Fibroblast of skin of abdomen (primary cell): Measurements from ENCODE around the gene MAGI3.
"Not testable (repeated sequence)": the region's sequence is repeated elsewhere in the genome, so short reads cannot be mapped to it uniquely, and the experiment has no call there.

ENCODE experiments used
- DNase-seq: peaks from one replicate; pipeline ENCODE4 v3.0.0-alpha.2; 2013

Gene MAGI3

GRCh38 chr1:113399062-113399583 is 8.8 kb downstream of the MAGI3 start:
- no peak for DNase-seq

DNA sequence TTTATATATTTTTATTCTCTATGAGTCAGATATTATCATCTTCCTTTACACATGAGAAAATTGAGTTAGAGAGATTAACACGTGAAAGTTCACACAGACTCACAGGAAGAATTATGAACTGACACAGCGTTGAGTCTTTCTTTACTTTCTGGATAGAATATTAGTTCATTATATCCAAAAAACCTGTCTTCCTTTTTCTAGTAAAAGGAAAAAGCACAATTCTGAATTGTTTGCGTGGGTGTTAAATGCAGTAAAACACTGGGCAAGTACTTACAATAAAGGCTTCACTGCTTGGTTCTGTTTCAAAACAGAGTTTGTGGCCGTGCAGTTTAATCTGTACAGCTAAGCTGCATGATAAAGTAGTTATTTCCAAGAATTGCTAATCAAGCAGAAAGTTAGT is 10.8 kb downstream of the MAGI3 start:
- no peak for DNase-seq

- DNase-seq = no peak
These were observed 11.4 kb downstream of the MAGI3 start for GRCh38 chr1:113401728-113402127.

DNA sequence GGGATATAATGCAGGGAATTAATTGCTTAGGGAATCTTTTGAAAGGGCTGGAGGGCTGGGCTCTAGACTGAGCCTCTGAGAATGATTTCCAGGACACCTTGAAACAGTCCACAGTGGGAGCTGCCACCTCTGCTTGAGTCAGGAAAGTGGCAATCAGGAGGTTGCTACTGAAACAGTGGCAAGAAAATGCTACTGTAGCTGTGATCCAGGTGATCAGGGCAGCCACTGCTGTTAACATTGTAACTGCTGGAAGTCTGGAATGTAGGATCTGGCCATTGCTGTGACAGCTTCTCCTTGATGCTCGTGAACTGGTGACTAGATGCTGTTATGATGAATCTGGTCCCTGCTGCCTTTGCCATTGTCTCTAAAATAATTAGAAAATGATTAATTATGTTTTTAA is 12.8 kb downstream of the MAGI3 start:
- no peak for DNase-seq

DNA sequence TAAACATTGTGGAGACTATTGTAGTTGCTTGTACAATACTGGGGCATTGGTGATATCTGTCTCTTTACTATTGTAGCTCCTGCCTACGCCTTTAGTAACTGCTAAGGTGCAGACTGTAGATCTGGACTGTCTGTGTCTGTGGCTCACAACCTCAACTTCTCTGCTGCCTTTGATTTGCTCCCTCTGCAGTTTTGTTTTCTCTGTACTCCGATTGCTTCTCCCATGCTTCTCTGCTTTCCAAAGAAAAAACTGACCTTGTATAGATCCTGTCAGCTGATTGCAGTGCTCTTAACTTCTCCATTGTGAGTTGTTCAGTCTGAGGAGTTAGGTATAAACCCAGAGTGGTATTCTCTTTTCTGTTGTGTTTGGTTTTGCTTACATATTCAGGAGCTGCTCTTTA is 15.3 kb downstream of the MAGI3 start:
- DNase-seq = no peak

DNA sequence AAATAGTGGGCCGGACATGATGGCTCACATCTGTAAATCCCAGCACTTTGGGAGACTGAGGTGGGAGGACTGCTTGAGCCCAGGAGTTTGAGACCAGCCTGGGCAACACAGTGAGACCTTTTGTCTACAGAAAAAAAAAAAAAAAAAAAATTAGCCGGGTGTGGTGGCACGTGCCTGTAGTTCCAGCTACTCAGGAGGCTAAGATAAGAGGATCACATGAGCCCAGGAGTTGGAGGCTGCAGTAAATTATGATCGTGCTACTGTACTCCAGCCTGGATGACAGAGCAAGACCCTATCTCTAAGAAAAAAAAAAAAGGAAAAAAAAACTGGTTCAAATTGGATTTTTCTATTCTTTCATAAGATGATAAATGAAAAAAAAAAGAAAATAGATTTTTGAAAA is 15.8 kb downstream of the MAGI3 start:
- DNase-seq = not testable (repeated sequence)

DNA sequence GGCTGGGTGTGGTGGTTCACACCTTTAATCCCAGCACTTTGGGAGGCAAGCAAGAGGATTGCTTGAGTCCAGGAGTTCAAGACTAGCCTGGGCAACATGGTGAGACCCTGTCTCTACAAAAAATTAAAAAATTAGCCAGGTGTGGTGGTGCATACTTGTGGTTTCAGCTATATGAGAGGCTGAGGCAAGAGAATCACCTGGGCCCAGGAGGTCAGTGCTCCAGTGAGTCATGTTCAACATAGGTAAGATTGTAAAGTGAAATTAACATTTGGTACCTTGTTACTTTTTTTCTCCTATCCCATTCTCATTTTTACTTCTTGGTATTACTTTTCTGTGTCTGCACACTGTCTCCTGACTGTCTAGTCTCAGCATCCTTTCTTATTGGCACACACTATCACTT is 19.0 kb downstream of the MAGI3 start:
- no peak for DNase-seq

- DNase-seq = not testable (repeated sequence)
These were observed 21.7 kb downstream of the MAGI3 start for GRCh38 chr1:113412020-113412419.

GRCh38 chr1:113415310-113416070 is 25.2 kb downstream of the MAGI3 start:
- DNase-seq = no peak

GRCh38 chr1:113416071-113416470 is 25.8 kb downstream of the MAGI3 start:
- not testable (repeated sequence) for DNase-seq

DNA sequence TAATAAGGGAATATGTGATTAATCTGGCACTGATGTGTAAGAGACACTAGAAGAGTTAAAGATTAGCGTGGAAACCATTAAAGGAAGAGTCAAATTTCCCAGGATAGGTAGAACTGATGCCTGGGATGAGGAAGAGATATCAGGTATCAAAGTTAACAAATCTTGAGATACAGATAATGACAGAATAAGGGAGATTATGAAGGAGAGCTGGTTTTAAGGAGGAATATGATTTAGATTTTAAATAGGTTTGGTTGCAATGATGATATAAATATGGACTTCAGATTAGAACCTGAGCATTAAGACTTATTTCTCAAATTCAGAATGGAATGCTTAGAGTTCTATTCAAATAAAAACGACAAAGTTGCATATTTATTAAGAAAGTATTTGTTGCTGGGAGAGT is 26.2 kb downstream of the MAGI3 start:
- no peak for DNase-seq

DNA sequence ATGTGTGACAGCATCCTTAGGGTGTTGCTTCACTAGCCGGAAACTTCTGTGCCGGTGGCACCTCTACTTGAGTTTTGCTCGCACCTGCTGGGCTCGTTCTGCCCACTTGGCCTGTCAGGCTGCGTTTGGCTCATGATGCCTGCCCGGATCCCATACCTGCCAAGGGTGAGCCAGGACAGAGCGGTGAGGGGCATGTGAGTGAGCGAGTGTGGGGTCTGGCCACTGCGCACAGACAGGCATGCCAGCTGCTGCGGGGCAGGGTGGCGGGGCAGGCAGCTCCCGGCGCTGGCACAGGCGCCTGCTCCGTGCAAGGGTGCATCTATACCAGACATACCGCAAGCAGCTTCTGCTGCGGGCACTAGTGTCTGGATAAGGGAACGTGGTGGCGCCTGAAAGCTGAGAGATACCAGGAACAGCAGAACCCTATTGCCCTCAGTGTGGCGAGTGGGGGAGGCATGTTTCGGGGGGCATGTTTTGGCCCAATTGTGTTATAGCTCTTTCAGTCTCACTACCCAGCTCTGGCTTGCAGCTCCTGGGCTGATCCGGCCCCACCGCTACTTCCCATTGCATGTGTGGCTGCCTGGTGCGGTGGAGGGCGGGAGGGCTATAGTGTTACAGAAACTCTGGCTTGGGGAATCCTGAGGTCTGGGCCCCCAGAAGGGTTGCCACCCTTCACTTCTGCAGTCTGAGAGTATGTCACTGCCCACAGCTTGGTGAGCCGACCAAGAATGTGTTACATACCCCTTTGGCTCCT is 32.2 kb downstream of the MAGI3 start:
- no peak for DNase-seq

DNA sequence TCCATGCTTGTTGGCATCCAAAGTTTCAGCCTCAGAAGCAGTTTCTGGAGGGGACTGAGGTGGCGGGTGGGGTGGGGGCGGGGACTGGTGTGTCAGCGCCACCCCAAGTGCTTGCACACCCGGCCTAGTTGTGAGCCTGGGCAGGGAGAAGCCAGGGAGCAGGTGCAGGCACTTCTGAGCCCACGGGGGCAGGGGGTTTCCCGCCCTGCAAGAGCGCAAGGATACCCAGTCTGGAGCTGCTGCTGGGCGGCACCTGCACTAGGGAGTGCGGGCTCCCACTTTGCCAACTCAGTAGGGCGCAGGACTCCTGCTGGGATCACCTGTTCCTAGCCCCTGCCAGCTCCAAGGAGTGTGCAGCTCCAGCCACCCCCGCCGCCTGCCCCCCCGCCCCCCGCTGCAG is 33.5 kb downstream of the MAGI3 start:
- no peak for DNase-seq

DNA sequence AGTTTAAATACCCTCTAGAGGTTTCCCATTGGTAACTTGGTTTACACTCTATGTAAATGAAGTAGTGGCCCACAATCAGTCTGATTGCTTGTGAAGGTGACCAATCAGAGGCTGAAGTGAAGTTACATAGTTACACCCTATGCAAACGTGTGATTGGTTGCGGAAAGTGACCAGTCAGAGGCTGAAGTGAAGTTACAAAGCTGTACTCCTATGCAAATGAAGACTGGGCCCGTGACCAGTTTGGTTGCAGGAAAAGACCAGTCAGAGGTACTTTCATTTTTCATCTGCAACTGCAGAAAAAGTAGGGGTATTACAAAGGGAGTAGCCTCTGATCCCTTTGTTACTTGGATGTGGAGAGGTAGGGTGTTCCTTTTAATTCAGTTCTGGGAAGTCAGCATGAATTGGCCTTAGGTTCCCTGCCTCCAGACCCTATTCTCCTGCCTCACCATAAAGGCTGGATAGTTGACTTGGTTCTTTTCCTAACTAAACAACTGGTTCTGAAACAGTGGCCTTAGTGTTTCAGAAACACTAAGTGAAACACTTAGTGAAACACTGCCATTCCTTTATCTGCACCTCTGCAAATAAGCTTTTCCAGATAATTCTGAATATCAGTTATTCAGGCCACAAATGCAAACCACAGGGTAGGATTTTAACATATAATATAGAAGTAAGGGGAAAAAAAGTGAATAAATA is 39.3 kb downstream of the MAGI3 start:
- no peak for DNase-seq

DNA sequence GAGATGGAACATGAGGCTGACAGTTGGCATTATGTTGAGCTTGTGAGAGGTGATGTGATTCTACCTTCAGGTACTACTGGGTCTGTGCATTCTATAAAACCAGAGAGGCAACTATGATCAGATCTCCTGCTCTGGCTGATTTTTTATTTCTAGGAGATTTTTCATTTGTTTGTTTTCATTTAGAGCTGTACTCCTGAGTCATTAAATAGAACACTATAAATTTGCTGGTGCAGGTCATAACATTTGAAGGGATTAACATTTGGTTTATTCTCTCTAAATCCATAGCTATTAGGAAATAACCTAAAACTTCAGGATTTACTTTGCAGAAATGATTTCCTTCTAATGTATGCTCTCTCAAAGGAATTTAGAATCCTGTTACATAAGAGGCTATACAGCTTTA is 42.9 kb downstream of the MAGI3 start:
- DNase-seq = no peak

DNA sequence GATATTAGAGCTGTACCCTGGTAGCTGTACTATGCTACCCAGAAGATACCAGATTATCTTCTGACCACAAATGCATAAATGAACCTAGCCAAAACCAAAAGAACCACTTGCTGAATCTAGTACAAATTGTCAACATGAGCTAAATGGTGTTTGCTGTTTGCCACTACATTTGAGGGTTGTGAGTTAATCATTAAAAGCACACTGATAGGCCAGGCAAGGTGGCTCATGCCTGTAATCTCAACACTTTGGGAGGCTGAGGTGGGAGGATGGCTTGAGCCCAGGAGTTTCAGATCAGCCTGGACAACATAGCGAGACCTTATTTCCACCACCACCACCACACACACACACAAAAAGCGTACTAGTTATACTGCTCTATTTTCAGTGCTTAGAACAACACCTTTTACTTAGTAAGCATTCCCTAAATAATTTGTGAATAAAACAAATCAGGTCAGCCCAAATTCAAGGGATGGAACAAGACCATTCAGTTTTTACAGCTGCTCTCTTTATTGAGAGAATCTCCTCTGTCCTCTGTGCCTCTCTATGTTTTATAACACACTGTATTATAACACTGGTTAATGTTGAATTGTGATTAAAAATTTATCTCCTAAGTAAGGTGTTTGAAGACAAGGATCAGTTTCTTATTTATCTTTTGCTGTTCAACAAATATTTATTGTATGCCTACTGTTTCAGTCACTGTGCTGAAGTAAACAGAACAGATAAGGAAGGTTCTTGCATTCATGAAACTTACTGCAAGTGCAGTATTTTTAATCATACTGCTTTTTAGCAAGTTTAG is 44.0 kb downstream of the MAGI3 start:
- DNase-seq = no peak

- DNase-seq = no peak
These were observed 44.5 kb downstream of the MAGI3 start for GRCh38 chr1:113434874-113435175.

DNA sequence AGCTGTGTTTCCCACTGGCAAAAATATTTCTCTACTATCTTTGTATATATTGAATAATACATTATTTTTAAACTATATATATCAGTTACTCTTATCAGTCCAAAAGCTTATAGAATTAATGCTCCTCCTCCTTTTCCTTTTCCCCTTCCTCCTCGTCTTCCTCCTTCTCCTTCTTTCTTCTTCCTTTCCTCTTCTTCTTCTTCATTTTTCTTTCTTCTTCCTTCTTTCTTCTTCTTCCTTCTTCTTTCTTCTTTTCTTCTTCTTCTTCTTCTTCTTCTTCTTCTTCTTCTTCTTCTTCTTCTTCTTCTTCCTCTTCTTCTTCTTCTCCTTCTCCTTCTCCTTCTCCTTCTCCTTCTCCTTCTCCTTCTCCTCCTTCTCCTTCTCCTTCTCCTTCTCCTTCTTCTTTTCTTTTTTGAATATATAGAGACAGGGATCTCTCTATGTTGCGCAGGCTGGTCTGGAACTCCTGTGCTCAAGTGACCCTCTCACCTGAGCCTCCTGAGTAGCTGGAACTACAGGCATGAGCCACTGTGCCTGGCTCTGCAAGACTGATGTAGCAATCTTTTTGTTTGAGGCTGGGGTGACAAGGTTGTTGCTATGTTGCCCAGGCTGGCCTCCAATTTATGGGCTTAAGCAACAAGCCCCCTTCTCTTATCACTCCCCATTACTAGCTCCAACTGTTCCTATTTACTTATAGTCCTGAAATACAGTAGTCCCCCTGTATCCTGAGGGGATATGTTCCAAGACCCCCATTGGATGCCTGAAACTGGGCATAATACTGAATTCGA is 47.4 kb downstream of the MAGI3 start:
- no peak for DNase-seq

DNA sequence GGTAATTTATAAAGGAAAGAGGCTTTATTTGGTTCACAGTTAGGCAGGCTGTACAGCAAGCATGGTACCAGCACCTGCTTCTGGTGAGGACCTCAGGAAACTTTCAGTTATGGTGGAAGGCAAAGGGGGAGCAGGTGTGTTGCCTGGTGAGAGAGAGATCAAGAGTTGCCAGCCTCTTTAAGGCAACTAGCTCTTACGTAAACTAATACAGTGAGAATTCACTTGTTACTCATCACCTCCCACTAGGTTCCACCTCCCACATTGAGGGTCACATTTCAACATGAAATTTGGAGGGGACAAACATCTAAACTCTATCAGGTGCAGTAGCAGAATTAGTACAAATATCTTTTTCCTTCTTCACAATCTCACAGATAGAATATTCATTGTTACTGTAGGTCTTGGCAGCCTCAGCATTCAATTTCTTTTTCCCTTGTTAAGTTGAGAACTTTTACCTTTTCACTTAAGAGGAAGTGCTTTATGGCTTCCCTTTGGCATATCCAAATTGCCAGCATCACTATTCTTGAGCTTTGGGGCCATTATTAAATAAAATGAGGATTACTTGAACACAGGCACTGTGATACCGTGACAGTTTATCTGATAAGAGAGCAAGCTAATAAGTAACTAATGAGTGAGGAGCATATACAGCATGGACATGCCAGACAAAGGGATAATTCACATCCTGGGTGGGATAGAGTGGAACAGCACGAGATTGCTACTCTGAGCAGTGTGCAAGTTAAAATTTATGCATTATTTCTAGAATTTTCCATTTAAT is 48.4 kb downstream of the MAGI3 start:
- no peak for DNase-seq

DNA sequence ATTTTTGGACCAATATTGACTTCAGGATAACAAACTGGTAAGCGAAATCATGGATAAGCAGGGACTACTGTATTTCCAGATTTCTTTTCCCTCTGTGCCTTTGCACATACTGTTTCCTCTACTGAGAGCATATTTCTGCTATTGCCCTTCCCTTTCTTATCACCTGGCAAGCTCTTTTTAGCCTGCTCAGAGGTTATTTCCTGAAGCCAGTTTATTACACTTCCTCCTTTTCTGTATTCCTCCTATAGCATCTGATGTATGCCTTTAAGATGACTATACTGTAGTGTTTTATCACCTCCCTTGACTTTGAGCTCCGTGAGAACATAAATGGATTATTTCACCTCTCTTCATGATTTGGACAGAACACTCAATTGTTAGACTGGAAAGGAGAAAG is 49.0 kb downstream of the MAGI3 start:
- no peak for DNase-seq

DNA sequence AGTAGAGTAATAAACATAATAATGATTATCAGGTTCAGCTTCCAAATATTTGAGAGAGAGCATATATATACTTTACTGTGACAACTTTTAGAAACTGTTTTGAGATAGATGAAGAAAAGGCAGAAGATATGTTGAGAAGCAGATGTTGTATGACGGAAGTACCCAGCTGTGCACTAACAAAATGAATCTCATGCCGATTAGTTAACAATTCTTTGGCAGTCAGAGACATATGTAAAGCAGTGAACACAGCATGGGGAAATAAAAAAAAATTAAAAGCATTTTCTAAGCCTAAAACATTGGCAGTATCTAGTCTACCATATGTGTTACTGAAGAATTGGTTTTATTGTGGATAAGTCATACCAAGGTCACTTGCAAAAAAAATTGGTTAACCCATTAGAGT is 51.8 kb downstream of the MAGI3 start:
- DNase-seq = no peak
